HG03342 (cell line): ENCODE data around the gene MAGEA4.
"Not testable (repeated sequence)": the region's sequence is repeated elsewhere in the genome, so short reads cannot be mapped to it uniquely, and the experiment has no call there.

ENCODE experiments used
- ATAC-seq: cut with Tn5 transposase; IDR thresholded peaks from one replicate; pipeline ENCODE4 v1.9.1; 2021; ENCODE audit warnings: mild to moderate bottlenecking, moderate library complexity; ENCODE audit not compliant: unreplicated experiment

MAGEA4 gene

GRCh38 chrX:151912780-151913179, at the start of gene MAGEA4:
Gene MAGEA4, plus strand, starts transcription at chrX:151912889. Its CDS starts 10,776 bp downstream, at chrX:151923665.
- ATAC-seq = no peak

- ATAC-seq = no peak
Measured at GRCh38 chrX:151870602-151871001, 42.1 kb upstream of the MAGEA4 start.

GRCh38 chrX:151871244-151871643, 41.4 kb upstream of the MAGEA4 start:
- no peak for ATAC-seq

- ATAC-seq = no peak
Measured at GRCh38 chrX:151873096-151873495, 39.6 kb upstream of the MAGEA4 start.

- no peak for ATAC-seq
Measured at GRCh38 chrX:151875270-151876026, 37.2 kb upstream of the MAGEA4 start.

GRCh38 chrX:151878574-151878973, 34.1 kb upstream of the MAGEA4 start:
- ATAC-seq = no peak

GRCh38 chrX:151879856-151880255, 32.8 kb upstream of the MAGEA4 start:
- ATAC-seq = no peak

- ATAC-seq = no peak
Measured at GRCh38 chrX:151880895-151881294, 31.8 kb upstream of the MAGEA4 start.

- ATAC-seq = no peak
Measured at GRCh38 chrX:151889421-151889820, 23.3 kb upstream of the MAGEA4 start.

GRCh38 chrX:151896734-151897474, 15.8 kb upstream of the MAGEA4 start:
- no peak for ATAC-seq

- ATAC-seq = no peak
Measured at GRCh38 chrX:151899622-151900021, 13.1 kb upstream of the MAGEA4 start.

- ATAC-seq = no peak
Measured at GRCh38 chrX:151901826-151902225, 10.9 kb upstream of the MAGEA4 start.

- no peak for ATAC-seq
Measured at GRCh38 chrX:151902813-151903591, 9.7 kb upstream of the MAGEA4 start.

GRCh38 chrX:151904989-151905388, 7.7 kb upstream of the MAGEA4 start:
- ATAC-seq = no peak

GRCh38 chrX:151912221-151912620, 468 bp upstream of the MAGEA4 start:
- ATAC-seq = no peak

GRCh38 chrX:151918736-151919135, 6.0 kb downstream of the MAGEA4 start:
- not testable (repeated sequence) for ATAC-seq

GRCh38 chrX:151919610-151920009, 6.9 kb downstream of the MAGEA4 start:
- no peak for ATAC-seq

- ATAC-seq = no peak
Measured at GRCh38 chrX:151920101-151920500, 7.4 kb downstream of the MAGEA4 start.

- ATAC-seq = no peak
Measured at GRCh38 chrX:151920530-151920929, 7.8 kb downstream of the MAGEA4 start.

GRCh38 chrX:151921292-151921691, 8.6 kb downstream of the MAGEA4 start:
- no peak for ATAC-seq

- ATAC-seq = no peak
Measured at GRCh38 chrX:151921866-151922265, 9.2 kb downstream of the MAGEA4 start.
